ENCODE data around the gene UBE2O. TPM values are rescaled to one million over a fixed set of nuclear protein-coding genes. Genes with fewer than 3 reads are reported as not detected.

UBE2O gene
- total and polyA plus RNA-seq, 2 donors (not counting 3 experiments of a cell fraction or from before 2014, with no cell fraction given) = 13.9 to 34.1 TPM

DNA sequence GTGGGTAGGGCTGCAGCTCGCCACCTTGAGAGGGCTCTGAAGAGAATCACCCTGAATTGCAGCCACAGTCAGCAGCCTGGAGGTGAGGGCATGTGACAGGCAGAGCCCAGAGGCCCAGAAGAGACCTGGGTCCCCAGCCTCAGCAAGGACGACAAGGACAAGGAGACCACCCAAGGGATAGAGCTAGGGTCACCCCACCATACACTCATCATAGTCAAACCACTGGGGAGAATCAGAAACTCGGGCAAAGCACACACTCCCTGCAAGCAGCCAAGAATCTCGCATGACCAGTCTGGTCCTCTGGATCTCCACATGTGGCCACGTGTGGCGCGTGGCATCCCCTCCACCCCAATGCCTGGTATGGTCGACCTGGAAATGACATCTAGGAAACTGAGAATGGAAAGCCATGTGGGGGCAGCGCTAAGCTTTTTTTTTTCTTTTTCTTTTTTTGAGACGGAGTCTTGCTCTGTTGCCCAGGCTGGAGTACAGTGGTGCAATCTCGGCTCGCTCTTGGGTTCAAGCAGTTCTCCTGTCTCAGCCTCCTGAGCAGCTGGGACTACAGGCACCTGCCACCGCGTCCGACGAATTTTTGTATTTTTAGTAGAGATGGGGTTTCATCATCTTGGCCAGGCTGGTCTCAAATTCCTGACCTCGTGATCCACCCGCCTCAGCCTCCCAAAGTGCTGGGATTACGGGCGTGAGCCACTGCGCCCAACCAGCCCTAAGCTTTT, 73.1 kb downstream of the UBE2O start:
- intact Hi-C loops (cut with micrococcal nuclease) = no loop called here
- H3K27ac ChIP-seq (ENCODE audit: insufficient read depth, low read depth, low read length) = no peak overlapping the region
- POLR2A ChIA-PET = interaction anchor here (0.6 kb wide), 1 partner anchor 13 kb away, joined by 3 read pairs; no protein-coding TSS in a partner anchor
- H3K79me2 ChIP-seq (ENCODE audit: control insufficient read depth, insufficient read depth, low read length) = peaks cover 3% of the 10 kb centered on the region
- peaks cover 18% of the 10 kb centered on the region for H3K4me1 ChIP-seq (ENCODE audit: control insufficient read depth, extremely low read depth, insufficient read depth, low read length)
- no peak for FAIRE-seq
- BruUV-seq (replicated peaks) = no TSS peak
- no peak for DNase-seq (ENCODE audit: low read depth, low spot score)
- H3K9me3 ChIP-seq (replicated peaks; ENCODE audit: control insufficient read depth, insufficient read depth, low read length) = no peaks in the 10 kb centered on the region
- no peaks in the 10 kb centered on the region for H3K27me3 ChIP-seq (ENCODE audit: control insufficient read depth in 2 of 2, insufficient read depth in 2 of 2, low read length in 2 of 2)
- no peak overlapping the region for H3K4me2 ChIP-seq (ENCODE audit: insufficient read depth, low read length)
- TF ChIP-seq EZH2 (IDR thresholded peaks at IDR 0.05; ENCODE audit: borderline replicate concordance, low read depth, low read length, severe bottlenecking) (no peak), POLR2AphosphoS5 (IDR thresholded peaks at IDR 0.05; ENCODE audit: insufficient read depth, low read depth, low read length) (no peak), MYC (IDR thresholded peaks at IDR 0.05; ENCODE audit: low read depth, low read length) (no peak), FOS (IDR thresholded peaks at IDR 0.05; ENCODE audit: borderline replicate concordance, insufficient read depth, low read length) (no peak), GATA2 (IDR thresholded peaks at IDR 0.05; ENCODE audit: insufficient read depth, insufficient read length, low read depth, low read length) (no peak), POLR2A (IDR thresholded peaks at IDR 0.05; ENCODE audit: low read depth, low read length) (no peak)
- TF ChIP-seq, protein P1, sequence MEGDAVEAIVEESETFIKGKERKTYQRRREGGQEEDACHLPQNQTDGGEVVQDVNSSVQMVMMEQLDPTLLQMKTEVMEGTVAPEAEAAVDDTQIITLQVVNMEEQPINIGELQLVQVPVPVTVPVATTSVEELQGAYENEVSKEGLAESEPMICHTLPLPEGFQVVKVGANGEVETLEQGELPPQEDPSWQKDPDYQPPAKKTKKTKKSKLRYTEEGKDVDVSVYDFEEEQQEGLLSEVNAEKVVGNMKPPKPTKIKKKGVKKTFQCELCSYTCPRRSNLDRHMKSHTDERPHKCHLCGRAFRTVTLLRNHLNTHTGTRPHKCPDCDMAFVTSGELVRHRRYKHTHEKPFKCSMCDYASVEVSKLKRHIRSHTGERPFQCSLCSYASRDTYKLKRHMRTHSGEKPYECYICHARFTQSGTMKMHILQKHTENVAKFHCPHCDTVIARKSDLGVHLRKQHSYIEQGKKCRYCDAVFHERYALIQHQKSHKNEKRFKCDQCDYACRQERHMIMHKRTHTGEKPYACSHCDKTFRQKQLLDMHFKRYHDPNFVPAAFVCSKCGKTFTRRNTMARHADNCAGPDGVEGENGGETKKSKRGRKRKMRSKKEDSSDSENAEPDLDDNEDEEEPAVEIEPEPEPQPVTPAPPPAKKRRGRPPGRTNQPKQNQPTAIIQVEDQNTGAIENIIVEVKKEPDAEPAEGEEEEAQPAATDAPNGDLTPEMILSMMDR (IDR thresholded peaks at IDR 0.05; ENCODE audit: extremely low read depth in 1 of 2, insufficient read depth in 1 of 2, low read depth in 1 of 2, low read length in 2 of 2) = no peak
- TF ChIP-seq, protein P2, sequence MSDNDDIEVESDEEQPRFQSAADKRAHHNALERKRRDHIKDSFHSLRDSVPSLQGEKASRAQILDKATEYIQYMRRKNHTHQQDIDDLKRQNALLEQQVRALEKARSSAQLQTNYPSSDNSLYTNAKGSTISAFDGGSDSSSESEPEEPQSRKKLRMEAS (IDR thresholded peaks at IDR 0.05; ENCODE audit: insufficient read depth, insufficient read length) = no peak
- no peaks in the 10 kb centered on the region for H3K36me3 ChIP-seq (ENCODE audit: control insufficient read depth in 2 of 2, extremely low read depth in 1 of 2, insufficient read depth in 2 of 2, low read length in 2 of 2)
- dilution Hi-C loops (cut with MboI; ENCODE audit: extremely low pct_ligation_motif_present, low sequenced_read_pairs) = no loop called here
- no peaks in the 10 kb centered on the region for H3K9me1 ChIP-seq (replicated peaks; ENCODE audit: control insufficient read depth, extremely low read depth, insufficient read depth, low read length)
- H3K4me3 ChIP-seq (replicated peaks in 1 of 3; ENCODE audit: insufficient read depth in 1 of 3, low read depth in 1 of 3, low read length in 3 of 3) = no peak overlapping the region
- H4K20me1 ChIP-seq (replicated peaks; ENCODE audit: control insufficient read depth, extremely low read depth, insufficient read depth, low read length) = no peaks in the 10 kb centered on the region
- H2AFZ ChIP-seq (ENCODE audit: low read depth, low read length) = no peak overlapping the region
- H3K9ac ChIP-seq (replicated peaks; ENCODE audit: extremely low read depth, insufficient read depth, low read length) = no peak overlapping the region
- CTCF ChIA-PET = interaction anchor here (2.7 to 8.1 kb wide), 3 partner anchors 9 to 26 kb away, joined by 11 to 106 read pairs (median 14); partner anchors contain the start of gene PRPSAP1
